Calu3 (cell line): Measurements from ENCODE around the gene PLA2R1. TPM values are rescaled to one million over a fixed set of nuclear protein-coding genes. Genes with fewer than 3 reads are reported as not detected.

Experiments
- BruUV-seq: library from RNA; stranded (reverse); fragments of 400-500 nt; replicated peaks from 2 replicates; lab custom pipeline; 2021; lab: Mats Ljungman, UMichigan
- CTCF ChIA-PET: fragments of 300-600 bp; sonication (Branson Sonifier 250); formaldehyde crosslinking; loops from one replicate; lab custom pipeline; 2022; ENCODE audit warnings: antibody characterized with exemption; lab: Charles Lee
- DNase-seq: peaks from one replicate; pipeline ENCODE4 v3.0.0; 2022
- H3K27ac Mint-ChIP-seq: one replicate; pipeline ENCODE4 v1.8.0; 2022; ENCODE audit warnings: mixed read lengths; ENCODE audit not compliant: unreplicated experiment
- H3K27me3 Mint-ChIP-seq: one replicate; pipeline ENCODE4 v1.8.0; 2022; ENCODE audit warnings: mixed read lengths; ENCODE audit not compliant: unreplicated experiment
- H3K36me3 Mint-ChIP-seq: one replicate; pipeline ENCODE4 v1.8.0; 2022; ENCODE audit warnings: mild to moderate bottlenecking, moderate library complexity, mixed read lengths; ENCODE audit not compliant: insufficient read depth, unreplicated experiment
- H3K4me1 Mint-ChIP-seq: one replicate; pipeline ENCODE4 v1.8.0; 2022; ENCODE audit warnings: mild to moderate bottlenecking, low read depth, mixed read lengths; ENCODE audit not compliant: unreplicated experiment
- H3K4me3 Mint-ChIP-seq: one replicate; pipeline ENCODE4 v1.8.0; 2022; ENCODE audit warnings: mild to moderate bottlenecking, low read depth, moderate library complexity, mixed read lengths; ENCODE audit not compliant: unreplicated experiment
- H3K9me3 Mint-ChIP-seq: one replicate; pipeline ENCODE4 v1.8.0; 2022; ENCODE audit warnings: low read depth, mixed read lengths; ENCODE audit not compliant: unreplicated experiment
- CTCF ChIP-seq: fragments of 200-600 bp; IDR thresholded peaks from one replicate; pipeline ENCODE4 v1.8.0; 2022; ENCODE audit warnings: antibody characterized with exemption; ENCODE audit not compliant: unreplicated experiment
- intact Hi-C: fragments of 100-400 bp; cut with micrococcal nuclease; formaldehyde crosslinking; loops from one replicate; pipeline ENCODE4 v1.10.0; 2022; ENCODE audit not compliant: unreplicated experiment
- total RNA-seq: library from RNA; stranded (reverse); gene quantifications from 2 replicates; pipeline ENCODE4 v1.2.3, GENCODE V29; 2022

PLA2R1 gene
- total RNA-seq, 1 experiment from 2014 or later, result 5.8 TPM

- no peaks in the 10 kb centered on the region for H3K9me3 Mint-ChIP-seq
- BruUV-seq, result no TSS peak
- intact Hi-C loops, result no loop called here
- DNase-seq, result no peak
- no peak for TF ChIP-seq CTCF
- H3K4me1 Mint-ChIP-seq, result no peaks in the 10 kb centered on the region
- CTCF ChIA-PET, result no interaction called here
- H3K27me3 Mint-ChIP-seq, result no peaks in the 10 kb centered on the region
- H3K4me3 Mint-ChIP-seq, result no peak overlapping the region
- no peaks in the 10 kb centered on the region for H3K36me3 Mint-ChIP-seq
- H3K27ac Mint-ChIP-seq, result no peak overlapping the region
Observed at GRCh38 chr2:159995038-159995437, 67.4 kb downstream of the PLA2R1 start.

- Mint-ChIP-seq H3K4me3 (no peak overlapping the region), H3K9me3 (no peaks in the 10 kb centered on the region), H3K27ac (no peak overlapping the region), H3K36me3 (no peaks in the 10 kb centered on the region), H3K4me1 (peaks cover 8% of the 10 kb centered on the region), H3K27me3 (no peaks in the 10 kb centered on the region)
- BruUV-seq, result no TSS peak
- DNase-seq, result no peak
- CTCF ChIA-PET, result no interaction called here
- no peak for TF ChIP-seq CTCF
- intact Hi-C loops, result no loop called here
Observed at GRCh38 chr2:159989249-159989648, 73.2 kb downstream of the PLA2R1 start.

- DNase-seq, result no peak
- BruUV-seq, result no TSS peak
- CTCF ChIA-PET, result no interaction called here
- Mint-ChIP-seq H3K9me3 (no peaks in the 10 kb centered on the region), H3K36me3 (no peaks in the 10 kb centered on the region), H3K4me3 (no peak overlapping the region), H3K4me1 (peaks cover 8% of the 10 kb centered on the region), H3K27ac (no peak overlapping the region), H3K27me3 (no peaks in the 10 kb centered on the region)
- TF ChIP-seq CTCF, result no peak
- intact Hi-C loops, result no loop called here
Observed at GRCh38 chr2:159988412-159988970, 73.9 kb downstream of the PLA2R1 start.

- no peak for TF ChIP-seq CTCF
- H3K36me3 Mint-ChIP-seq, result no peaks in the 10 kb centered on the region
- no peak for DNase-seq
- CTCF ChIA-PET, result no interaction called here
- no peaks in the 10 kb centered on the region for H3K27me3 Mint-ChIP-seq
- no peak overlapping the region for H3K4me3 Mint-ChIP-seq
- BruUV-seq, result no TSS peak
- H3K9me3 Mint-ChIP-seq, result no peaks in the 10 kb centered on the region
- intact Hi-C loops, result no loop called here
- H3K4me1 Mint-ChIP-seq, result peaks cover 8% of the 10 kb centered on the region
- no peak overlapping the region for H3K27ac Mint-ChIP-seq
Observed at GRCh38 chr2:159987181-159987580, 75.2 kb downstream of the PLA2R1 start.
